MM.1S (cell line): ENCODE measurements around the gene MRPL2.

ENCODE experiments used
- DNase-seq: peaks from one replicate; pipeline ENCODE4 v3.0.0-alpha.2; 2015
- H2AFZ ChIP-seq: fragments of 300-600 bp; sonication (generic); 2 replicates; pipeline ENCODE4 v1.6.0; 2016; ENCODE audit warnings: antibody characterized with exemption, low read length
- H3F3A ChIP-seq: fragments of 300-600 bp; sonication (generic); 2 replicates; pipeline ENCODE4 v1.6.1; 2016; ENCODE audit warnings: mild to moderate bottlenecking, antibody characterized with exemption, low read length, moderate library complexity, mixed read lengths; ENCODE audit not compliant: insufficient read depth
- H3K27ac ChIP-seq: fragments of 300-600 bp; sonication (generic); 2 replicates; pipeline ENCODE4 v1.5.1; 2016; ENCODE audit warnings: mild to moderate bottlenecking, low read length
- H3K27me3 ChIP-seq: fragments of 300-600 bp; sonication (generic); replicated peaks from 2 replicates; pipeline ENCODE4 v1.6.0; 2016; ENCODE audit warnings: low read length; ENCODE audit not compliant: insufficient read depth
- H3K36me3 ChIP-seq: fragments of 300-600 bp; sonication (generic); replicated peaks from 2 replicates; pipeline ENCODE4 v1.6.1; 2016; ENCODE audit warnings: mild to moderate bottlenecking, low read length, mixed read lengths; ENCODE audit not compliant: insufficient read depth
- H3K4me1 ChIP-seq: fragments of 300-600 bp; sonication (generic); 2 replicates; pipeline ENCODE4 v1.6.1; 2016; ENCODE audit warnings: low read length, mixed read lengths
- H3K4me2 ChIP-seq: fragments of 300-600 bp; sonication (generic); 2 replicates; pipeline ENCODE4 v1.6.0; 2016; ENCODE audit warnings: low read depth, low read length
- H3K4me3 ChIP-seq: fragments of 300-600 bp; sonication (generic); 2 replicates; pipeline ENCODE4 v1.5.1; 2016; ENCODE audit warnings: low read length, mixed read lengths
- H3K79me2 ChIP-seq: fragments of 300-600 bp; sonication (generic); 2 replicates; pipeline ENCODE4 v1.6.1; 2016; ENCODE audit warnings: mixed run types, low read length, mixed read lengths
- H3K9ac ChIP-seq: fragments of 300-600 bp; sonication (generic); 2 replicates; pipeline ENCODE4 v1.6.1; 2016; ENCODE audit warnings: low read length, mixed read lengths
- H3K9me2 ChIP-seq: fragments of 300-600 bp; sonication (generic); replicated peaks from 2 replicates; pipeline ENCODE4 v1.6.1; 2016; ENCODE audit warnings: mild to moderate bottlenecking, low read length, mixed read lengths; ENCODE audit not compliant: insufficient read depth
- H3K9me3 ChIP-seq: fragments of 300-600 bp; sonication (generic); replicated peaks from 2 replicates; pipeline ENCODE4 v1.6.1; 2016; ENCODE audit warnings: mild to moderate bottlenecking, low read length, mixed read lengths; ENCODE audit not compliant: insufficient read depth
- H4K20me1 ChIP-seq: fragments of 300-600 bp; sonication (generic); 2 replicates; pipeline ENCODE4 v1.6.1; 2016; ENCODE audit warnings: mild to moderate bottlenecking, low read length, moderate library complexity, mixed read lengths; ENCODE audit not compliant: insufficient read depth
- EZH2 ChIP-seq: fragments of 300-600 bp; sonication (generic); optimal IDR thresholded peaks from 2 replicates; pipeline ENCODE3; 2017; ENCODE audit warnings: low read depth, mild to moderate bottlenecking, antibody characterized with exemption, low read length, mixed read lengths
- EZH2phosphoT487 ChIP-seq: fragments of 300-600 bp; sonication (generic); IDR thresholded peaks from 2 replicates; pipeline ENCODE4 v1.6.1; 2018; ENCODE audit warnings: antibody characterized with exemption, low read length
- TF ChIP-seq, protein P1 (sequence below): fragments of 300-600 bp; sonication (generic); IDR thresholded peaks from 2 replicates; pipeline ENCODE4 v1.5.1; 2016; ENCODE audit warnings: antibody characterized with exemption, low read length, mixed read lengths

MRPL2 gene

DNA sequence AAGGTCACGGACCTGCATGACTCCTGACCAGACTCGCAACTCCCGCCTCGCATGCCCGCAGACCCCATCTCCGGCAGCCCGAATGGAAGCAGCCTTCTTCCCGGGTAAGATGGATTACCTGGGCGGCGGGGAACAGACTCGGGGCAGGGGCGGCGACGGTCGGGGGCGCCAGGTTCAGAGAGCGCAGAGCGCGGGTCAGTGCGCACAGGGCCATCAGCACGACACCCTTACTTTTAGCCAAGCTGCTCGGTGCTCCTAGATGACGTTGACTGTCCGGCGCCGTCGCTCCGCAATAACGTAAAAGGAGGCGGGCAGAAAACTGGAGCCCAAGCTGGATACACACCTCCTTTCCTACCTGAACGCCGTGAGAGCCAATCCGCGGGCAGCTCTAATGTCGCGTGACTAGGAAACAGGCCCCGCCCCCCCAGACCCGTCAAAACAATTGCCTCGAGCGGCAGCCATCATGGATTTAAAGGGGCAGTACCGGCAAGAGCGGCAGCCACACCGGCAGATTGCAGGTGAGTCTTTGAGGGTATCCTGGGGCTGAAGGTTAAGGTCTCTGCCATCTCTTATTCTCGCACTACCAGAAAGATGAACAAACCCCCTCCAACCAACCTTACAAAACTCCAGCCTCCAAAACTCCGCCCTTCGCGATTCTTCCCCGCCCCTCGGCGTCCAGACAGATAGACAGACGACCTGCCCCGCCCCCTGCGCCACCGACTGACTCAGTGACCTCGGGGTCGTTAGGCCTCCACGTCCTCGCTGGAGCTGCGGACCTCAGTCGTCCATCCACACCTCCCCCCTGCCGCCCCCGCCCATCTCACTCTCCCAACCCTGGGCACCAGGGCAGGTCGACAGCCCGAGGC, at the start of gene MRPL2, which contains the start of gene KLC4:
TSS of gene MRPL2 (minus strand) at position 267 of the 866 bp plus-strand sequence. CDS start at position 214, 53 bp downstream.
TSS of gene KLC4 (plus strand) at position 464 of the 866 bp plus-strand sequence. CDS start 1,705 bp downstream, outside the sequence.
- no peaks in the 10 kb centered on the region for H3K27me3 ChIP-seq

DNA sequence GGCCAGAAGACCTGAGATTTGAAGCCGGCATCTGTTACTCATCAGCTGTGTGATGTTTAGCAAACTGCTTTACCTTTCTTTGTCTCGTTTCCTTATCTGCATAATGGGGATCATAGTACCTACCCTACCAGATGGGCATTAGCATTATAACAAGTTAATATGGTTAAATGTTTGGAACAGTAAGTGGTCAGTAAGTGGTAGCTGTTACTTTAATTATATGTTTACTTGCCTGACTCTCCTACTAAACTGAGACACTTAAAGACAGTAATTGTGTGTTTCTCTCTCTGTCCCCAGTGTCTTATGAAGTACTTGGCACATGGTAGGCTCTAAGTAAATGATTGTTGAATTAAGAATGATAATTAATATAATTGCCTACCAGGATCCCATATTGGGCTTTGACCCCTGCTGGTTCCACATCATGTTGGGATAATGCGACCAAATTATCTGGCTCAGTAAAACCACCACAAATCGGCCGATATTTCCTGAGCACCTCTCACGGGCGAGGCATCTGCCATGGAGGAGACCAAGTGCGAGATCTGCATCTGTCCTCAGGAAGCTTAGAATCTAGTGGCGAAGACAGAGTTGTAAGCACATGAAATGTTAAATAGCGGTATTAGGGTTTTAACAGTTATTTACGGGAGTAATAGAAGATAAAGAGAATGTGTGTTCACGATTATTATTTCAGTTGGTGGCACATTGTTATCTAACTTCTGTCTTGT, 48.3 kb upstream of the MRPL2 start:
- H3K9me2 ChIP-seq: no peaks in the 10 kb centered on the region
- no peak overlapping the region for H2AFZ ChIP-seq
- no peaks in the 10 kb centered on the region for H3K36me3 ChIP-seq
- no peaks in the 10 kb centered on the region for H3K9me3 ChIP-seq
- DNase-seq: no peak
- no peak for TF ChIP-seq EZH2phosphoT487
- no peak for TF ChIP-seq EZH2
- TF ChIP-seq, protein P1, sequence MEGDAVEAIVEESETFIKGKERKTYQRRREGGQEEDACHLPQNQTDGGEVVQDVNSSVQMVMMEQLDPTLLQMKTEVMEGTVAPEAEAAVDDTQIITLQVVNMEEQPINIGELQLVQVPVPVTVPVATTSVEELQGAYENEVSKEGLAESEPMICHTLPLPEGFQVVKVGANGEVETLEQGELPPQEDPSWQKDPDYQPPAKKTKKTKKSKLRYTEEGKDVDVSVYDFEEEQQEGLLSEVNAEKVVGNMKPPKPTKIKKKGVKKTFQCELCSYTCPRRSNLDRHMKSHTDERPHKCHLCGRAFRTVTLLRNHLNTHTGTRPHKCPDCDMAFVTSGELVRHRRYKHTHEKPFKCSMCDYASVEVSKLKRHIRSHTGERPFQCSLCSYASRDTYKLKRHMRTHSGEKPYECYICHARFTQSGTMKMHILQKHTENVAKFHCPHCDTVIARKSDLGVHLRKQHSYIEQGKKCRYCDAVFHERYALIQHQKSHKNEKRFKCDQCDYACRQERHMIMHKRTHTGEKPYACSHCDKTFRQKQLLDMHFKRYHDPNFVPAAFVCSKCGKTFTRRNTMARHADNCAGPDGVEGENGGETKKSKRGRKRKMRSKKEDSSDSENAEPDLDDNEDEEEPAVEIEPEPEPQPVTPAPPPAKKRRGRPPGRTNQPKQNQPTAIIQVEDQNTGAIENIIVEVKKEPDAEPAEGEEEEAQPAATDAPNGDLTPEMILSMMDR: no peak
- H3K4me3 ChIP-seq: no peak overlapping the region
- H3K79me2 ChIP-seq: no peaks in the 10 kb centered on the region
- no peak overlapping the region for H3K9ac ChIP-seq
- no peak overlapping the region for H3K27ac ChIP-seq
- no peaks in the 10 kb centered on the region for H3K27me3 ChIP-seq
- no peak overlapping the region for H3K4me2 ChIP-seq
- H3K4me1 ChIP-seq: no peaks in the 10 kb centered on the region
- no peaks in the 10 kb centered on the region for H4K20me1 ChIP-seq
- H3F3A ChIP-seq: no peaks in the 10 kb centered on the region

More for the DNA sequence above, at the start of gene MRPL2, which contains the start of gene KLC4:
- no peaks in the 10 kb centered on the region for H4K20me1 ChIP-seq
- H3K4me1 ChIP-seq: peaks cover 9% of the 10 kb centered on the region
- peak within 1 kb of the TSS; percentile 95 for H2AFZ ChIP-seq
- H3K9me3 ChIP-seq: no peaks in the 10 kb centered on the region
- no peak for TF ChIP-seq EZH2phosphoT487
- no peak for TF ChIP-seq EZH2
- TF ChIP-seq, protein P1: no peak
- peak; percentile 98 for DNase-seq
- no peaks in the 10 kb centered on the region for H3K36me3 ChIP-seq
- no peaks in the 10 kb centered on the region; the same call in 1 of the 2 replicates for H3F3A ChIP-seq
- H3K9me2 ChIP-seq: no peaks in the 10 kb centered on the region
- peaks cover 22% of the 10 kb centered on the region for H3K79me2 ChIP-seq
- peak within 1 kb of the TSS; percentile 83 for H3K9ac ChIP-seq
- peak within 1 kb of the TSS; percentile 74 for H3K4me3 ChIP-seq
- H3K4me2 ChIP-seq: peak within 1 kb of the TSS; percentile 85
- H3K27ac ChIP-seq: peak within 1 kb of the TSS; percentile 51; the same call in 1 of the 2 replicates

DNA sequence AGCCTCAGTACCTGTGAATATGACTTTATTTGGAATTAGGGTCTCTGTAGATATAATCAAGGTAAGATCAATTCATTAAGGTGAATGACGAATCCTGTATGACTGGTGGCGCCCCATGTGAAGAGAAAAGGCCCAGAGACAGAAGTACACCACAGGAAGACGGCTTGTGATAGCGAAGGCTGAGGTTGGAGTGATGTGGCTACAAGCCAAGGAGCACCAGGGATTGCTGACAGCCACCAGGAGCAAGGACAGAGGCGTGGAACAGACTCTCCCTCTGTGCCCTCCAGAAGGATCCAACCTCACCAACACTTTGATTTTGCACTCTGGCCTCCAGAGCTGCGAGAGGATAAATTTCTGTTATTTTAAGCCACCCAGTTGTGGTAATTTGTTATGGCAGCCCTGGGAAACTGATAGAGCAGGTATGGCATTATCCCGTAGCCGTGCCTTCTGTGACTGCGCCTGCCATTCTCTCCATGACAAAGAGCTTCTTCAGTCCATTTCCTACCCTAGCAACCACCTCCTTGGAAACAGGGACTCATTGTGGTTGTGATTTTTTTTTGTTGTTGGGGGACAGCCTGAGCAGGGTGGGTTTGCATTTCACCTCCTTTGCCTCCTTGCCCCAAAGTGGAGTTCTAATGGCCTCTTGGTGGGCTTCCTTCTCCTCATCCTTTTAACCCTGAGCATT, 46.4 kb upstream of the MRPL2 start:
- Histone ChIP-seq H3K27me3 (no peaks in the 10 kb centered on the region), H4K20me1 (no peaks in the 10 kb centered on the region), H2AFZ (no peak overlapping the region), H3K4me2 (no peak overlapping the region), H3K36me3 (no peaks in the 10 kb centered on the region), H3F3A (no peaks in the 10 kb centered on the region), H3K9me2 (no peaks in the 10 kb centered on the region), H3K4me1 (no peaks in the 10 kb centered on the region), H3K79me2 (no peaks in the 10 kb centered on the region), H3K27ac (no peak overlapping the region), H3K9me3 (no peaks in the 10 kb centered on the region), H3K9ac (no peak overlapping the region), H3K4me3 (no peak overlapping the region)
- no peak for DNase-seq
- no peak for TF ChIP-seq EZH2
- TF ChIP-seq EZH2phosphoT487: no peak
- TF ChIP-seq, protein P1: no peak
